ENCODE results near the gene CCDC81. TPM values are rescaled to one million over a fixed set of nuclear protein-coding genes. Genes with fewer than 3 reads are reported as not detected.

Gene CCDC81
- total and polyA plus RNA-seq, 9 of the 15 experiments (the other 6 are each of a cell fraction or from before 2014, with no cell fraction given), result 0.16 to 1.0 (median 0.41) TPM

DNA sequence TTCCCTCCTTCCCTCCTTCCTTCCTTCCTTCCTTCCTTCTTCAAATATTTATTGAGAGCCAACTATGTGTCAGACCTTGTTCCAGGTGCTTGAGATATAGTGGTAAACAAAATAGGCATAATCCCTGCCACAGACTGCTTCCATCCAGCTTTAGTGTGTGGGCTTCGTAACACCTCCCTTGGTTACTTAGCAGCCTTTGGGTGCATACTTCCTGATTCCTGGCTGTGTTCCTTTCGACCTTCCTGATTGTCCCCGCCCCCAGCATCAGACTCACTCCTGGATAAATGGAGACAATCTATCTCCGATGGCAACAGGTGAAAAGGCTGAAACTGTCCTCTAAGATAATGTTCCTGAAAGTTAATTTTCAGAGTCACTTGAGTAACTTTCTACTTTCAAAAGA is 13.5 kb downstream of the CCDC81 start:
- WGBS (ENCODE audit: insufficient coverage, low coverage, missing lambda C conversion rate), result 17% methylated on average over 4 of the region's 4 CpGs
- no TSS peak for BruUV-seq (replicated peaks)
- intact Hi-C loops (cut with micrococcal nuclease), result no loop called here

More for the DNA sequence above, 13.5 kb downstream of the CCDC81 start:
- Histone ChIP-seq H3K9me1 (ENCODE audit: control insufficient read depth, insufficient read depth, low read length) (no peaks in the 10 kb centered on the region), H3K27ac (ENCODE audit: extremely low read depth, low read depth, low read length) (no peak overlapping the region), H3K79me2 (ENCODE audit: control insufficient read depth, insufficient read depth, low read length) (no peaks in the 10 kb centered on the region), H3K4me3 (no peak overlapping the region), H3K4me2 (ENCODE audit: insufficient read depth, low read length) (no peak overlapping the region), H3K4me1 (replicated peaks in 1 of 2; ENCODE audit: control insufficient read depth in 2 of 2, insufficient read depth in 2 of 2, low read length in 2 of 2) (no peaks in the 10 kb centered on the region), H4K20me1 (replicated peaks; ENCODE audit: control insufficient read depth, insufficient read depth, low read length) (no peaks in the 10 kb centered on the region), H3K9me3 (replicated peaks; ENCODE audit: control insufficient read depth, insufficient read depth, low read depth, low read length) (no peaks in the 10 kb centered on the region), H2AFZ (ENCODE audit: low read depth, low read length) (no peak overlapping the region), H3K27me3 (ENCODE audit: control insufficient read depth in 2 of 2, insufficient read depth in 2 of 2, low read length in 2 of 2) (no peaks in the 10 kb centered on the region), H3K36me3 (ENCODE audit: control insufficient read depth, insufficient read depth, low read length) (no peaks in the 10 kb centered on the region), H3K9ac (ENCODE audit: insufficient read depth in 1 of 2, low read depth in 2 of 2, low read length in 2 of 2) (no peak overlapping the region)
- TF ChIP-seq PRPF4 (IDR thresholded peaks at IDR 0.05; ENCODE audit: insufficient read depth, low read depth, low read length, poor library complexity, severe bottlenecking), result no peak
- TF ChIP-seq, protein P1, sequence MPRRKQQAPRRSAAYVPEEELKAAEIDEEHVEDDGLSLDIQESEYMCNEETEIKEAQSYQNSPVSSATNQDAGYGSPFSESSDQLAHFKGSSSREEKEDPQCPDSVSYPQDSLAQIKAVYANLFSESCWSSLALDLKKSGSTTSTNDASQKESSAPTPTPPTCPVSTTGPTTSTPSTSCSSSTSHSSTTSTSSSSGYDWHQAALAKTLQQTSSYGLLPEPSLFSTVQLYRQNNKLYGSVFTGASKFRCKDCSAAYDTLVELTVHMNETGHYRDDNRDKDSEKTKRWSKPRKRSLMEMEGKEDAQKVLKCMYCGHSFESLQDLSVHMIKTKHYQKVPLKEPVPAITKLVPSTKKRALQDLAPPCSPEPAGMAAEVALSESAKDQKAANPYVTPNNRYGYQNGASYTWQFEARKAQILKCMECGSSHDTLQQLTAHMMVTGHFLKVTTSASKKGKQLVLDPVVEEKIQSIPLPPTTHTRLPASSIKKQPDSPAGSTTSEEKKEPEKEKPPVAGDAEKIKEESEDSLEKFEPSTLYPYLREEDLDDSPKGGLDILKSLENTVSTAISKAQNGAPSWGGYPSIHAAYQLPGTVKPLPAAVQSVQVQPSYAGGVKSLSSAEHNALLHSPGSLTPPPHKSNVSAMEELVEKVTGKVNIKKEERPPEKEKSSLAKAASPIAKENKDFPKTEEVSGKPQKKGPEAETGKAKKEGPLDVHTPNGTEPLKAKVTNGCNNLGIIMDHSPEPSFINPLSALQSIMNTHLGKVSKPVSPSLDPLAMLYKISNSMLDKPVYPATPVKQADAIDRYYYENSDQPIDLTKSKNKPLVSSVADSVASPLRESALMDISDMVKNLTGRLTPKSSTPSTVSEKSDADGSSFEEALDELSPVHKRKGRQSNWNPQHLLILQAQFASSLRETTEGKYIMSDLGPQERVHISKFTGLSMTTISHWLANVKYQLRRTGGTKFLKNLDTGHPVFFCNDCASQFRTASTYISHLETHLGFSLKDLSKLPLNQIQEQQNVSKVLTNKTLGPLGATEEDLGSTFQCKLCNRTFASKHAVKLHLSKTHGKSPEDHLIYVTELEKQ (CRISPR knock-in tag; IDR thresholded peaks at IDR 0.05), result no peak
- no peak for TF ChIP-seq ZNF263 (CRISPR knock-in tag; IDR thresholded peaks at IDR 0.05; ENCODE audit: borderline replicate concordance)
- no peak for TF ChIP-seq RBM39 (optimal IDR thresholded peaks at IDR 0.05; ENCODE audit: low read depth, low read length)
- no peak for TF ChIP-seq NR2C1 (IDR thresholded peaks at IDR 0.05)
- TF ChIP-seq NR2C1 (tag; IDR thresholded peaks at IDR 0.05), result no peak
- no peak for TF ChIP-seq SIRT6 (IDR thresholded peaks at IDR 0.05; ENCODE audit: low read depth, low read length)
- no peak for TF ChIP-seq KAT8 (IDR thresholded peaks at IDR 0.05; ENCODE audit: low read depth)
- TF ChIP-seq ARHGAP35 (IDR thresholded peaks at IDR 0.05; ENCODE audit: partially characterized antibody), result no peak
- no peak for TF ChIP-seq ZNF224 (CRISPR knock-in tag; IDR thresholded peaks at IDR 0.05)
- no peak for TF ChIP-seq NR2F6 (CRISPR knock-in tag; IDR thresholded peaks at IDR 0.05)
- no peak for TF ChIP-seq EGR1 (conservative IDR thresholded peaks at IDR 0.05)
- TF ChIP-seq SIX5 (IDR thresholded peaks at IDR 0.05; ENCODE audit: borderline replicate concordance in 1 of 2, insufficient read depth in 1 of 2, low read depth in 1 of 2, low read length in 2 of 2), result no peak
- TF ChIP-seq FOXP4 (CRISPR knock-in tag; IDR thresholded peaks at IDR 0.05; ENCODE audit: borderline replicate concordance), result no peak
- no peak for TF ChIP-seq ZBTB33 (CRISPR knock-in tag; IDR thresholded peaks at IDR 0.05)
- no peak for ATAC-seq
- FAIRE-seq, result no peak
- no peak for DNase-seq (ENCODE audit: extremely low read depth in 1 of 4, low spot score in 3 of 4)
- CTCF ChIA-PET (ENCODE audit: low intra/inter-chr PET ratio), result no interaction called here
- POLR2A ChIA-PET, result interaction anchor here (0.9 kb wide), 1 partner anchor 9 kb away, joined by 3 read pairs; no protein-coding TSS in a partner anchor
- in situ Hi-C loops (cut with MboI), result no loop called here
